GM19455 (cell line): ENCODE data around the gene NDUFA6.
"Not testable (repeated sequence)": the region's sequence is repeated elsewhere in the genome, so short reads cannot be mapped to it uniquely, and the experiment has no call there.

Experiments used
- ATAC-seq: cut with Tn5 transposase; IDR thresholded peaks from one replicate; pipeline ENCODE4 v1.9.1; 2021; ENCODE audit not compliant: unreplicated experiment

The NDUFA6 gene

DNA sequence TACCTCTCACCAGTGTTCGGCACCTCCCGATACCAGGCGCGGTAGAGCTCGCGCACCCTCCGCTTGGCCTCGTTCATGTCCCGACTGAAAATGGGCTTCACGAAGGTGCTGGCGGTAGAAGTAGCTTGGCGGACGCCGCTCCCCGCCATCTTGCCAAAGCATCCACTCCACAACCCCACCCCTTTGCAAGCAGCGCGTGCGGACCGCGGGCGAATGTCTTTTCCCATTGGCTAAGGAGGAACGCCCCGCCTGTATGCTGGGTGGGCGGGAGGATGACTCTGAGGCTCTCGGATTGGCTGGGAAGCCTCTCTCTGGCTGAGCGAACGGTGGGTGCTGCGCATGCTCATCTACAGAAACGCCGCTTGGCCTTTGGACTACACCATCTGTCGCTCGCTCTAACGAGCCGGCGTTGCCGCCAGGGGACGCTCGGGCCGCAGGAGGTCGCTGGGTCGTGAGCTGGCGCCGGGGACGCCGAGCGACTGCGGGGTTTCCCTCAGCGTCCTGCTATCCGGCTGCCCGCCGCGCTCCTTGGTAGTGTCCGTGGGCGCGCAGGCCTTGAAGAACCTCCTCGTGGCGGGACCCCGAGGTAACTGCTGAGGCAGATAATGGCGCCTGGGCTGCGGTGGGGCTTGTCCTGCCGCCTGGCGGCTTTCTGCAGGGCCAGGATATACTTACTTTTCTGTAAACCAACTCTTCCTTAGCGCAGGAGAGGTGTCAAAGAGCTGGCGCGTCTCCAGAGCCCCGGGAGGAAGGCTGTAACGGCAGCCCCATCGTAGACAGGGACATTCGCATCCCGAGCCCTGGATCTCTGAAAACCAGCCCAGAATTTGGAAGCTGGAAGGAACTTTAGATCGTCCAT is at the start of gene NDUFA6:
Gene NDUFA6, minus strand, starts transcription at position 177 of the 859 bp plus-strand sequence. Its CDS starts 28 bp downstream, at position 149.
- peak; percentile 94 for ATAC-seq

DNA sequence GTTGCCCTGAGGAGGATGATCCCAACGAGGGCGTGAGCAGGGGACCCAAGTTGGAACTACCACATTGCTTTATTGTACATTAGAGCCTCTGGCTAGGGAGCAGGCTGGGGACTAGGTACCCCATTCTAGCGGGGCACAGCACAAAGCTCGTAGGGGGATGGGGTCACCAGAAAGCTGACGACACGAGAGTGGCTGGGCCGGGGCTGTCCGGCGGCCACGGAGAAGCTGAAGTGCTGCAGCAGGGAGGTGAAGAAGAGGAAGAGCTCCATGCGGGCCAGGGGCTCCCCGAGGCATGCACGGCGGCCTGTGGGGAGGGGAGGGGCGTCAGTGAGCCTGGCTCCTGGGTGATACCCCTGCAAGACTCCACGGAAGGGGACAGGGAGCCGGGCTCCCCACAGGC is 49.6 kb upstream of the NDUFA6 start:
- not testable (repeated sequence) for ATAC-seq

DNA sequence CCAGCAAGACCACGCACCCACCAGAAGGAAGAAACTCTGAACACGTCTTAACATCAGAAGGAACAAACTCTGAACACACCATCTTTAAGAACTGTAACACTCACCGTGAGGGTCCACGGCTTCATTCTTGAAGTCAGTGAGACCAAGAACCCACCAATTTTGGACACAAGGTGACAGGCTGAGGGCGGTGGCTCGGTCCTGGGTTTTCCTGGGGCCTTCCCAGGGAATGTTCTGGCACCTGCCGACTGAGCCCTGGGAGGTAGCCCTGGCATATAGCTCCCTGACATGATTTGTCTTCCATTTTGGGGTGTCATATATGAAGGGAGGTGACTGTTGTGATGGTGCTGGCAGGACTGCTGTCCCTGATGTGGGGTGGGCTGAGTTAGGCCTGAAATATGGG is 48.9 kb upstream of the NDUFA6 start:
- ATAC-seq: not testable (repeated sequence)

DNA sequence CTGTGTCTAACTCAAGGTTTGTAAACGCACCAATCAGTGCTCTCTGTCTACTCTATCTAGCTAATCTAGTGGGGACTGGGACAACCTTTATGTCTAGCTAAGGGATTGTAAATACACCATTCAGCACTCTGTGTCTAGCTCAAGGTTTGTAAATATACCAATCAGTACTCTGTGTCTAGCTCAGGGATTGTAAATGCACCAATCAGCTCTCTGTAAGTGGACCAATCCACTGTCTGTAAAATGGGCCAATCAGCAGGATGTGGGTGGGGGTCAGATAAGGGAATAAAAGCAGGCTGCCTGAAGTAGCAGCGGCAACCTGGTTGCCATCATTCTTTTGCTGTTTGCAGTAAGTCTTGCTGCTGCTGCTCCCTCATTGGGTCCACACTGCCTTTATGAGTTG is 48.4 kb upstream of the NDUFA6 start:
- ATAC-seq: no peak

DNA sequence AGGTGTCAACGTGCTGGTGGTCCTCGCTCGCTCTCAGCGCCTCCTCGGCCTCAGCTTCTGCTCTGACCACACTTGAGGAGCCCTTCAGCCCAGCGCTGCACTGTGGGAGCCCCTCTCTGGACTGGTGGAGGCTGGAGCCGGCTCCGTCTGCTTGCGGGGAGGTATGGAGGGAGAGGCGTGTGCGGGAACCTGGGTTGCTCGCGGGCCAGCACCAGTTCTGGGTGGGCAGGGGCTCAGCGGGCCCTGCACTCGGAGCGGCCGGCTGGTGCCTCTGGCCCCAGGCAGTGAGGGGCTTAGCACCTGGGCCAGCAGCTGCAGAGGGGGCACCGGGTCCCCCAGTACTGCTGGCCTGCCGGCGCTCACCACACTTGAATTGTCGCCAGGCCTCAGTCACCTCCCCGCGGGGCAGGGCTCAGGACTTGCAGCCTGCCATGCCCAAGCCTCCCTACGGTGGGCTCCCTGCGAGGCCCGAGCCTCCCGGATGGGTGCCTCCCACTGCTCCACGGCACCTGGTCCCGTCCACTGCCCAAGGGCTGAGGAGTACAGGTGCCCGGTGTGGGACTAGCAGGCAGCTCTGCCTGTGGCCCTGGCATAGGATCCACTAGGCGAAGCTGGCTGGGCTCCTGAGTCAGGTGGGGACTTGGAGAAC is 47.7 kb upstream of the NDUFA6 start:
- ATAC-seq: no peak

DNA sequence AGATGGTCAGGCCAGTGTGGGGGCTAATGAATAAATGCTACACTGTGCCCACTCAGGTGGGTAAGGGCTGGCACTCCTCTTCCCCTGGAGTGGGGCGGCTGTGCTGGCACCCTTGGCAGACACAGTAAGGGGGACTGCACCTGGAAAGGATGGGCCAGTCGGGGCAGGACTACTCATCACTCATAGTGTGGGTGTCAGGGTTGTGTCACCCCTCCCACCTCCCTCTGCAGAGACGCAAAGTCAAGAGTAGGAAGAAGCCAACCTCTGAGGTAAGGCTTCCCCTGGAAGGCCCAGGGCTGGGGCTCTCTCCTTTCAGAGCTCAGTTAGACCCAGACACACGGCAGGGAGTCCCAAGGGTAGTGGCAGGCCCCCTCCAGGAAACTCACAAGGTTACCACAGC is 45.1 kb upstream of the NDUFA6 start:
- not testable (repeated sequence) for ATAC-seq

DNA sequence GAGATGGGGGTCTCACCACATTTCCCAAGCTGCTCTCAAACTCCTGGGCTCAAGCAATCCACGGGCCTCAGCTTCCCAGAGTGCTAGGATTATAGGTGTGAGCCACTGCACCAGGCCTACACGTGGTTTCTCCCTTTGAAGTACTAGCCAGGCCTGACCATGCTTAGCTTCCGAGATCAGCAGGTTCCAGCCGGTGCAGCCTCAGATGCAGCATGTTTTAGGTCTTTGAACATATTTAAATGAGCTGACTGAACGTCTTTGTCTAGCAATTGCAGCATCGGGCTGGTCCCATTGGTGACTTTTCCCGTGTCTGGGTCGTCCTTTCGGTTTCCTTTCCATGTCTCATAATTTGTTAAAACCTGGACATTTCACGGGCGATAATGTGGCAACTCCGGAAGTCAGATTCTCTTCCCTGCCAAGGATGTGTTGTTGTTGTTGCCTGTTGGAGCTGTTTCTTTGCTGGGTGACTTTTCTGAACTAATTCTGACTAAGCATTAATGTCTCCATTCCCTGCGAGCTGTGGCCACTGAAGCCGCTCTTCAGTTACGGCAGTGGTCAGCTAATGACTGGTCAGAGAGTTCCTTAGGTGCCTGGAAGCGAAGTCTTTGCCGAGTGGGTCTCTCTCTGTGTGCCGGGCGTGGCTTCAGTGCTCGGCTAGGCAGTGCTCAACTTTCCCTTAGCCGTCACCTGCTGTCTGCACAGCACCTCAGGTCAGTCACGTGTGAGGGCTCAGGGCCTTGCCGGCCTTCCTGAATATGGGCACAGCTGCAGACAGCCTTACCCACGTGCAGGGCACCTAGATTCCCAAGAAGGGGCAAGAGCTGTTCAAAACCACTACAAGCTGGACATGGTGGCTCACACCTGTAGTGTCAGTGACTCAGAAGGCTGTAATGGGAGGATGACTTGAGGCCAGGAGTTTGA is 43.8 kb upstream of the NDUFA6 start:
- no peak for ATAC-seq

DNA sequence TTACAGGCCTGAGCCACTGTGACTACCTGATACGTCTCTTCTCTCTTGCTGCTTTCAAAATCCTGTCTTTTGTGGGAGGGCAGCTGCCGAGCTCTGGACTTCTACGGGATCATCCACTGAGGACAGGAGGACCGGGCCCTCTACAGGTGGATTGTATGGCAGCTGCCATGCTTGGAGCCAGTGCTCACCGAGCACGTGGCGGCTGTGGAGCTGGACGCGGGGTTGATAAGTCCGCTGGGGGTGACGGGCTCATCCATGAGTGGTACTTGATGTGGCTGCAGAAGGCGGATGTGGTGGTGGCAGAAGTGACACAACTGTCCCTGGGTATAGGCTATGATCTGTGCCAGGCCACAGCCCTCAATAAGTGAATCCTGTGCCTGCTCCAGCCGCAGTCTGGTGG is 41.9 kb upstream of the NDUFA6 start:
- ATAC-seq: no peak

DNA sequence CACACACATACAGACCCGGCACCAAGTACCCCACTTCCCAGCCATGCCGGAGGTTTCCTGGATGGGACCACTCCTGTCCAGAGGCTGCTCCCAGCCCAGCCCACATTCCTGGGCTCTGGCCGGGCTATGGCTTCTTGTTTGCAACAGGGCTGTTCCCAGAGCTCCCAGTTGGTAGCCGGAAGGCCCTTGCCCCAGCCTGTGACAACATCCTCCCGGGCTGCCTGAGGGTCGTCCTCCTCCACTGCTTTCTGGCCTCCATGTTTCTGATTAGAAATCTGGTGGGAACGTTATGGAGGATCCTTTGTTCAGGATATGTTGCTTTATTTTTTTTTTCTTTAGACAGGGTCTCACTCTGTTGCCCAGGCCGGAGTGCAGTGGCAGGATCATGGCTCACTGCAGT is 41.0 kb upstream of the NDUFA6 start:
- ATAC-seq: no peak

DNA sequence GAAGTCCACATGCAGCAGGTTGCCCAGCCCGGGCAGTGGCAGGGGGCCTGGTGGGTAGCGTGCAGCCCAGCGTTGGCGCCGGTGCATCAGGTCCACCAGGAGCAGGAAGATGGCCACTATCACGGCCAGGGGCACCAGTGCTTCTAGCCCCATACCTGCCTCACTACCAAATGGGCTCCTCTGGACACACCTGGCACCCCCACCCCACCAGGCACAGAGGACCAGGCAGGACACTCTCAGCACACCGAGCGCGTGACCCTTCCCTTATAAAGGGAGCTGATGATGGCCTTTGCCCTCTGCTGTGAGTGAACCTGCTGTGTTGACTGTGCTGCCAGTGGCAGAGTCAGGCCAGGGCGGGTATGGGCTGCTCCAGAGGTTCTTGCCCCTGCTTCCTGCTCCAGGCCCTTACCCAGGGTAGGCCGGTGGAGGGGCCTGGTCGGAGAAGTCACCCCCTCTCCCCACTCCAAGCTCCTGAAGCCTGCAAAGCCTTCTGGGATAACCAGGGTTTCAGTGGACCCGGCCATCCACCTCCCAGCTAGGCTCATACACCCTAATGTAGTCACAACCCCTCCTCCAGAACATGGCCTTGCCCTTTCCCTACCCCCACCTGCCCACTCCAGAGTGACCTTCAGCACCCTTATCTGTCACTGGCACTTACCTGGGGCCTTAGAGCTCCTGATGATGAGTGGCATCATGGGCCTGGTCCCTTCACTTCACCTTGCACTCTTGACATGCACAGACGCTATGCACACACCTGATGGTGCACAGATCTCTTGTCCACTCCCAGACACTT is 40.3 kb upstream of the NDUFA6 start, which contains the start of gene CYP2D6:
Gene CYP2D6, minus strand, starts transcription at position 172 of the 793 bp plus-strand sequence. Its CDS starts 19 bp downstream, at position 153.
- ATAC-seq: not testable (repeated sequence)

DNA sequence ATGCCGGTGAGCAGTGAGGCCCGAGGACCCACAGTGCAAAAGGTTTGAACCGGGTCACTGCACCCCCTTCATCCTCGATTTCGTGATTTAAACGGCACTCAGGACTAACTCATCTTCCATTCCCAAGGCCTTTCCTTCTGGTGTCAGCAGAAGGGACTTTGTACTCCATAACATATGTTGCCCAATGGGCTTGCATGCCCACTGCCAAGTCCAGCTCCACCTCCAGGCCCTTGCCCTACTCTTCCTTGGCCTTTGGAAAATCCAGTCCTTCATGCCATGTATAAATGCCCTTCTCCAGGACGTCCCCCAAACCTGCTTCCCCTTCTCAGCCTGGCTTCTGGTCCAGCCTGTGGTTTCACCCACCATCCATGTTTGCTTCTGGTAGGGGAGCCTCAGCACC is 39.6 kb upstream of the NDUFA6 start:
- not testable (repeated sequence) for ATAC-seq

DNA sequence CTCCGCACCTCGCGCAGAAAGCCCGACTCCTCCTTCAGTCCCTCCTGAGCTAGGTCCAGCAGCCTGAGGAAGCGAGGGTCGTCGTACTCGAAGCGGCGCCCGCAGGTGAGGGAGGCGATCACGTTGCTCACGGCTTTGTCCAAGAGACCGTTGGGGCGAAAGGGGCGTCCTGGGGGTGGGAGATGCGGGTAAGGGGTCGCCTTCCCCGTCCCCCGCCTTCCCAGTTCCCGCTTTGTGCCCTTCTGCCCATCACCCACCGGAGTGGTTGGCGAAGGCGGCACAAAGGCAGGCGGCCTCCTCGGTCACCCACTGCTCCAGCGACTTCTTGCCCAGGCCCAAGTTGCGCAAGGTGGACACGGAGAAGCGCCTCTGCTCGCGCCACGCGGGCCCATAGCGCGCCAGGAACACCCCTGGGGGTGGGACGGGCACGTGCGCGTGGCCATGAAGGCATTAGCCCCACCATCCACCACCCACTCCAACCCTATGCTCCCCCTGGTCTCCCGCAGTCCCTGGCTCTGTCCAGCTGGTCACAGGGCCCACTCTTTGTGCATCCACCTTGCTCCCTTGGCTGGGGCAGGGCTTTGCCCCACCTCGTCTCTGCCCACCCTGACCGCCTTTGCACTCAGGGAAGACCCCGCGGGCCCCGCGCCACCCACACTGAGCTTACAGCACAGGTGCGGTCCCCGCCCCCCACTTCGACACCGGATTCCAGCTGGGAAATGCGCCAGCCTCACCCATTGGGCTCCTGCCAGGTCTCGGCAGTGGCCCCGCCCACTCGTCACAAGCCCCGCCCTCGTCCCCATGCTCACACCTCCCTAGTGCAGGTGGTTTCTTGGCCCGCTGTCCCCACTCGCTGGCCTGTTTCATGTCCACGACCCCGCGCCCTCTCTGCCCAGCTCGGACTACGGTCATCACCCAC is 38.5 kb upstream of the NDUFA6 start:
- ATAC-seq: not testable (repeated sequence)

DNA sequence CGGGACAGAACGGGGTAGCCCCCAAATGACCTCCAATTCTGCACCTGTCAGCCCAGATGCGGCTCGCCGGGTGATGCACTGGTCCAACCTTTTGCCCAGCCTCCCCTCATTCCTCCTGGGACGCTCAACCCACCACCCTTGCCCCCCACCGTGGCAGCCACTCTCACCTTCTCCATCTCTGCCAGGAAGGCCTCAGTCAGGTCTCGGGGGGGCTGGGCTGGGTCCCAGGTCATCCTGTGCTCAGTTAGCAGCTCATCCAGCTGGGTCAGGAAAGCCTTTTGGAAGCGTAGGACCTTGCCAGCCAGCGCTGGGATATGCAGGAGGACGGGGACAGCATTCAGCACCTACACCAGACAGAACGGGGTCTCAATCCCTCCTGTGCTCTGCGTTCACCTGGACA is 37.4 kb upstream of the NDUFA6 start:
- ATAC-seq: not testable (repeated sequence)

DNA sequence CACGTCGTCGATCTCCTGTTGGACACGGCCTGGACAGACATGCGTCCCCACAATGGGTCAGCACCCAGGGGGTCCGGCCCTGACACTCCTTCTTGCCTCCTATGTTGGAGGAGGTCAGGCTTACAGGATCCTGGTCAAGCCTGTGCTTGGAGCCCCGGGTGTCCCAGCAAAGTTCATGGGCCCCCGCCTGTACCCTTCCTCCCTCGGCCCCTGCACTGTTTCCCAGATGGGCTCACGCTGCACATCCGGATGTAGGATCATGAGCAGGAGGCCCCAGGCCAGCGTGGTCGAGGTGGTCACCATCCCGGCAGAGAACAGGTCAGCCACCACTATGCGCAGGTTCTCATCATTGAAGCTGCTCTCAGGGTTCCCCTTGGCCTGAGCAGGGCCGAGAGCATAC is 37.0 kb upstream of the NDUFA6 start:
- no peak for ATAC-seq

DNA sequence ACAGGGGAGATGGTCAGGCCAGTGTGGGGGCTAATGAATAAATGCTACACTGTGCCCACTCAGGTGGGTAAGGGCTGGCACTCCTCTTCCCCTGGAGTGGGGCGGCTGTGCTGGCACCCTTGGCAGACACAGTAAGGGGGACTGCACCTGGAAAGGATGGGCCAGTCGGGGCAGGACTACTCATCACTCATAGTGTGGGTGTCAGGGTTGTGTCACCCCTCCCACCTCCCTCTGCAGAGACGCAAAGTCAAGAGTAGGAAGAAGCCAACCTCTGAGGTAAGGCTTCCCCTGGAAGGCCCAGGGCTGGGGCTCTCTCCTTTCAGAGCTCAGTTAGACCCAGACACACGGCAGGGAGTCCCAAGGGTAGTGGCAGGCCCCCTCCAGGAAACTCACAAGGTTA is 33.0 kb upstream of the NDUFA6 start:
- ATAC-seq: not testable (repeated sequence)

DNA sequence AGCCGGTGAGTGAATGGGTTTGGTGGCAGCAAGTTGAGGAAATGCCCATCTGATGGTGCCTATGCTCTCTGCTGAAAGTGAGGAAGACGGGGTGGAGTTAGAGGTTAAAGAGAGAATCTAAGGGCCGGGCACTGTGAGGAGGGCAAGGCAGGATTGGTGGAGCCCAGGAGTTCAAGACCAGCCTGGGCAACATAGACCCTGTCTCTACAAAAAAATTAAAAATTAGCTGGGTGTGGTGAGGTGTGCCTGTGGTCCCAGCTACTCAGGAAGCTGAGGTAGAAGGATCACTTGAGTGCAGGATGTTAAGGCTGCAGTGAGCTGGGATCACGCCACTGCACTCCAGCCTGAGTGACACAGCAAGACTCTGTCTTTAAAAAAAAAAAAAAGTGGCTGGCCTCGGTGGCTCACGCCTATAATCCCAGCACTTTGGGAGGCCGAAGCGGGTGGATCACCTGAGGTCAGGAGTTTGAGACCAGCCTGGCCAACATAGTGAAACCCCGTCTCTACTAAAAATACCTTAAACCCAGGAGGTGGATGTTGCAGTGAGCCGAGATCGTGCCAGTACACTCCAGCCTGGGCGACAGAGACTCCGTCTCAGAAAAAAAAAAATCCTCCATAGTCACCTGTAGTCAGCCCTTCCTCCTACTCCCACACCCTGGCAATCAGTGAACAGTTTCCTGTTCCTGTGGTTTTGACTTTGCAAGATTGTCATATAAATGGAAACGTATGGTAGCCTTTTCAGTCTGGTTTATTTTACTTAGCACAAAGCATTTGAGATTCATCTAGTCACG is 29.9 kb upstream of the NDUFA6 start:
- not testable (repeated sequence) for ATAC-seq

DNA sequence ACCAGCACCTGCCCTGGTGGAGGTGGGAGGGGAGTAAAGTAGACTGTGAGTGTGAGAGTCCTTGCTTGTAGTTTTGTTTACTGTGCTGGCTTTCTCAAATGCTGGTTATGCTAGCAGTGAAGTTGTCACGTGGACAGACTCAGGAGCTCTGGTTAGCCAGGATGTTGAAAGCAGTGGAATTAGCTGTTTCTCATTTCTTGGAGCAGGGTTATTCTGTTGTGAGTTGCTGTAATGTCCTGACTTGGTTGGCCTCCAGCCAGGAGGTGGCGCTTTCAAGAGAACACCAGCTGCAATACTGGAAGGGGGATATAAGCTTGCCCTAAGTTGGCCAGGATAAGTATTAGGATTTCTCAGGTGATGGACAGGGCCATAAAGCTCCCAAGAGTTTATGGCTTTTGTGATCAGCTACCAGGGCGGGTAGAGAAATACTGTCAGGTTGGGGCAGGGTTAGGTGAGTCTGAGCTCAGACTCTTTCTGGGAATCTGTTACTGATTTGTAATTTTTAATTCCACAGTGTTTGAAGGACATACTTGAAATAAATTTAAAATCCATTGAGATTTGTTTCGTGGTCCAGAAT is 26.4 kb upstream of the NDUFA6 start:
- ATAC-seq: no peak

DNA sequence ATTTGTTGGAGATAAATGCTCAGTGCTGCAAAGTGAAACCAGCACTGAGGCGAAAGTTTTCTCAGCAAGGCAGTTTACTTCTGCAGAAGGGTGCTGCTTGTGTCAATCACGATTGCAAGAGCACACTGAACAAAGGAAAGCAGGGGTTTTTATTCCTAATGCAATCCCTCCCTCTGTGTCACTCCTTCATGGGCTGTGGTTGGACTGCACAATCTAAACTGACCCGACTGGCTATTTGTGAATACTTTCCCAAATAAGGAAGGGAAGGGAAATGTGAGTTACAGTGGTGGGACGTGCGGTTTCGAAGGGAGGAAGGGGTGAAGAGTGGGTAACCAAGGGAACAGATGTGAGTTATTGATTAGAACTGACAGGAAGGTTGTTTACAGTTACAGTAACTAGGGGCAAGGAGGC is 24.9 kb upstream of the NDUFA6 start:
- not testable (repeated sequence) for ATAC-seq
